CD4-positive, alpha-beta T cell (primary cell): ENCODE results near the gene CALCOCO2. TPM values are rescaled to one million over a fixed set of nuclear protein-coding genes. Genes with fewer than 3 reads are reported as not detected.

ENCODE experiments used
- ATAC-seq: fragments of 200-7000 bp; cut with Tn5 transposase; one replicate; pipeline ENCODE4 v1.10.0; 2022; ENCODE audit warnings: mild to moderate bottlenecking; ENCODE audit not compliant: poor library complexity
- CTCF ChIA-PET: fragments of 350-600 bp; sonication (Branson Sonifier 250); formaldehyde crosslinking; loops from one replicate; lab custom pipeline; 2021; ENCODE audit warnings: antibody characterized with exemption, inconsistent platforms; lab: Charles Lee
- POLR2A ChIA-PET: fragments of 350-600 bp; sonication (Branson Sonifier 250); formaldehyde crosslinking; loops from one replicate; lab custom pipeline; 2021; ENCODE audit warnings: antibody characterized with exemption, inconsistent platforms; lab: Charles Lee
- DNase-seq, 14 experiments: peaks; one replicate each; pipeline ENCODE4 v3.0.0-alpha.2; 2013 to 2020; ENCODE audit warnings: mixed read lengths in 2 of 14
- H3K27ac ChIP-seq, 2 donors: one replicate each; pipeline versions ENCODE4 v1.5.1 to v1.7.0; 2013; ENCODE audit warnings: low read length in 2 of 2, low read depth in 1 of 2, mild to moderate bottlenecking in 1 of 2
- H3K27me3 ChIP-seq, 2 experiments: 1 replicate in 1 of 2; 2 replicates in 1 of 2; pipeline versions ENCODE4 v1.6.1 to v1.7.0; 2013; ENCODE audit warnings: low read length in 2 of 2, control low read depth in 1 of 2, mild to moderate bottlenecking in 1 of 2, moderate library complexity in 1 of 2; ENCODE audit not compliant: insufficient read depth in 2 of 2, control insufficient read depth in 1 of 2
- H3K36me3 ChIP-seq: one replicate; pipeline ENCODE4 v1.6.1; 2013; ENCODE audit warnings: low read length, control low read depth; ENCODE audit not compliant: insufficient read depth
- H3K4me1 ChIP-seq: one replicate; pipeline ENCODE4 v1.6.1; 2013; ENCODE audit warnings: low read length, control low read depth; ENCODE audit not compliant: insufficient read depth
- H3K4me3 ChIP-seq: one replicate; pipeline ENCODE4 v1.5.1; 2013; ENCODE audit warnings: mild to moderate bottlenecking, low read length, moderate library complexity
- H3K9me3 ChIP-seq, 2 experiments: 1 replicate in 1 of 2; 2 replicates in 1 of 2; pipeline versions ENCODE4 v1.6.1 to v1.7.0; 2013; ENCODE audit warnings: low read length in 2 of 2, mild to moderate bottlenecking in 2 of 2, control low read depth in 1 of 2, moderate library complexity in 1 of 2; ENCODE audit not compliant: control insufficient read depth in 1 of 2, insufficient read depth in 1 of 2
- H3K27ac Mint-ChIP-seq: one replicate; pipeline ENCODE4 v1.8.0; 2020; ENCODE audit warnings: mixed read lengths
- H3K27me3 Mint-ChIP-seq: one replicate; pipeline ENCODE4 v1.8.0; 2021; ENCODE audit warnings: mixed read lengths
- H3K36me3 Mint-ChIP-seq: one replicate; pipeline ENCODE4 v1.8.0; 2021; ENCODE audit warnings: low read depth, mixed read lengths
- H3K4me1 Mint-ChIP-seq: one replicate; pipeline ENCODE4 v1.8.0; 2021; ENCODE audit warnings: low read depth, mixed read lengths
- H3K4me3 Mint-ChIP-seq: one replicate; pipeline ENCODE4 v1.8.0; 2020; ENCODE audit warnings: mild to moderate bottlenecking, mixed read lengths
- H3K9me3 Mint-ChIP-seq: one replicate; pipeline ENCODE4 v1.8.0; 2020; ENCODE audit warnings: mixed read lengths
- CTCF ChIP-seq: fragments of 200-600 bp; IDR thresholded peaks from one replicate; pipeline ENCODE4 v1.8.0; 2022; ENCODE audit warnings: antibody characterized with exemption, mild to moderate bottlenecking
- intact Hi-C, 2 experiments: fragments of 100-400 bp; cut with DNase I in 1 of 2; cut with micrococcal nuclease in 1 of 2; formaldehyde crosslinking; loops; one replicate each; pipeline versions ENCODE4 v1.15.1 to v1.9.0; 2023 to 2025; cut with DNase I, micrococcal nuclease
- total RNA-seq, 174 experiments: library from RNA in 2 of 174; stranded (reverse) in 2 of 174; gene quantifications; one replicate each; pipeline ENCODE4 v1.2.3 and lab custom pipeline; 2021 to 2026

CALCOCO2 gene
- total RNA-seq, 2 experiments from 2014 or later: 140 to 142 TPM

- H3K4me1 Mint-ChIP-seq: no peaks in the 10 kb centered on the region
Measured at GRCh38 chr17:48809182-48809581, 21.7 kb upstream of the CALCOCO2 start.

GRCh38 chr17:48812001-48812400 lies 18.8 kb upstream of the CALCOCO2 start:
- intact Hi-C loops: loop anchor here in 1 of 2 experiments (2.0 kb wide), 1 partner anchor 29 kb away; no protein-coding TSS in a partner anchor
- no peaks in the 10 kb centered on the region for H3K36me3 Mint-ChIP-seq
- CTCF ChIA-PET: interaction anchor here (0.5 to 9.1 kb wide), 4 partner anchors 67 to 140 kb away, joined by 3 to 115 read pairs (median 6); no protein-coding TSS in a partner anchor

More at GRCh38 chr17:48809182-48809581, 21.7 kb upstream of the CALCOCO2 start:
- no peaks in the 10 kb centered on the region for H3K9me3 Mint-ChIP-seq
- no peak for ATAC-seq
- intact Hi-C loops: no loop called here
- H3K27ac Mint-ChIP-seq: no peak overlapping the region
- Histone ChIP-seq H3K9me3 (no peaks in the 10 kb centered on the region), H3K4me1 (peaks cover 4% of the 10 kb centered on the region), H3K36me3 (no peaks in the 10 kb centered on the region), H3K4me3 (no peak overlapping the region), H3K27me3 (peaks cover 0 to 11% of the 10 kb centered on the region in 2 experiments), H3K27ac (no peak overlapping the region)
- POLR2A ChIA-PET: no interaction called here
- DNase-seq: no peak
- H3K4me3 Mint-ChIP-seq: no peak overlapping the region
- CTCF ChIA-PET: interaction anchor here (1.2 to 1.4 kb wide), 2 partner anchors 68 to 131 kb away, joined by 3 read pairs; no protein-coding TSS in a partner anchor
- peaks cover 27% of the 10 kb centered on the region for H3K27me3 Mint-ChIP-seq
- TF ChIP-seq CTCF: no peak
- no peaks in the 10 kb centered on the region for H3K36me3 Mint-ChIP-seq

GRCh38 chr17:48814504-48814903 lies 16.3 kb upstream of the CALCOCO2 start:
- no peaks in the 10 kb centered on the region for H3K36me3 ChIP-seq
- no peaks in the 10 kb centered on the region for H3K36me3 Mint-ChIP-seq
- H3K27ac Mint-ChIP-seq: no peak overlapping the region
- CTCF ChIA-PET: interaction anchor here (0.6 to 9.1 kb wide), 8 partner anchors 8 to 679 kb away, joined by 3 to 115 read pairs (median 5); partner anchors contain the start of gene ATP5MC1
- POLR2A ChIA-PET: interaction anchor here (1.0 kb wide), 2 partner anchors 64 to 70 kb away, joined by 3 to 4 read pairs; no protein-coding TSS in a partner anchor
- peak; percentile 74 for TF ChIP-seq CTCF
- H3K27me3 Mint-ChIP-seq: peaks cover 60% of the 10 kb centered on the region
- intact Hi-C loops: loop anchor here (1.0 kb wide), 2 partner anchors 65 to 218 kb away; no protein-coding TSS in a partner anchor
- H3K27me3 ChIP-seq: peaks cover 10 to 28% of the 10 kb centered on the region in 2 experiments
- no peaks in the 10 kb centered on the region for H3K9me3 ChIP-seq
- H3K4me3 ChIP-seq: no peak overlapping the region
- peaks cover 22% of the 10 kb centered on the region for H3K4me1 Mint-ChIP-seq
- H3K4me3 Mint-ChIP-seq: no peak overlapping the region
- peak; percentile 34 to 81 (median 52) for DNase-seq
- no peak overlapping the region for H3K27ac ChIP-seq
- no peaks in the 10 kb centered on the region for H3K9me3 Mint-ChIP-seq
- H3K4me1 ChIP-seq: peaks cover 22% of the 10 kb centered on the region
- no peak for ATAC-seq

More at GRCh38 chr17:48812001-48812400, 18.8 kb upstream of the CALCOCO2 start:
- Histone ChIP-seq H3K27ac (no peak overlapping the region), H3K9me3 (no peaks in the 10 kb centered on the region), H3K4me1 (peaks cover 11% of the 10 kb centered on the region), H3K4me3 (no peak overlapping the region), H3K27me3 (peaks cover 6 to 14% of the 10 kb centered on the region in 2 experiments), H3K36me3 (no peaks in the 10 kb centered on the region)
- TF ChIP-seq CTCF: no peak
- peaks cover 41% of the 10 kb centered on the region for H3K27me3 Mint-ChIP-seq
- POLR2A ChIA-PET: interaction anchor here (1.0 to 1.2 kb wide), 2 partner anchors 39 to 67 kb away, joined by 3 to 5 read pairs; no protein-coding TSS in a partner anchor
- no peaks in the 10 kb centered on the region for H3K9me3 Mint-ChIP-seq
- ATAC-seq: no peak
- H3K27ac Mint-ChIP-seq: no peak overlapping the region
- H3K4me1 Mint-ChIP-seq: peaks cover 13% of the 10 kb centered on the region
- no peak overlapping the region for H3K4me3 Mint-ChIP-seq
- DNase-seq: no peak
